Cerebellar cortex (tissue), 1 donor: ENCODE data around the gene FAM240A.

ENCODE experiments used
- DNase-seq: peaks from one replicate; pipeline ENCODE4 v3.0.0-alpha.2; 2015; ENCODE audit warnings: low spot score

Gene FAM240A

GRCh38 chr3:46675426-46675825 is 63.1 kb downstream of the FAM240A start:
- DNase-seq, result no peak
